ENCODE results near the gene LTBP1. TPM values are rescaled to one million over a fixed set of nuclear protein-coding genes. Genes with fewer than 3 reads are reported as not detected.

LTBP1 gene
- total RNA-seq, 1 experiment from 2014 or later, result 28.5 TPM

DNA sequence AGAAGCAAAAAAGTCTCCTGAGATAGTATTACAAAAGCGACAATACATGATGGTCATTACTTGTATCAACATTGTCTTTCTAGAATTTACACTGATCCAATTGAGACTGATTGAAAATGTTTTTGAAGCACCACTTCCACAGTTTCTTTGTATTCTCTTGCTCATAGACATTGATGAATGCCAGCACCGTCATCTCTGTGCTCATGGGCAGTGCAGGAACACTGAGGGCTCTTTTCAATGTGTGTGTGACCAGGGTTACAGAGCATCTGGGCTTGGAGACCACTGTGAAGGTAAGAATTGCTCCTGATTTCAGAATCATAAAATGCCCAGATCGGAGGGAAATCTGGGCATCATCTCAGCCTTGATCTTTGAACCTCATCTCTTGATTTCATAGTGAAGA lies 354.6 kb downstream of the LTBP1 start:
- TF ChIP-seq, protein P1, sequence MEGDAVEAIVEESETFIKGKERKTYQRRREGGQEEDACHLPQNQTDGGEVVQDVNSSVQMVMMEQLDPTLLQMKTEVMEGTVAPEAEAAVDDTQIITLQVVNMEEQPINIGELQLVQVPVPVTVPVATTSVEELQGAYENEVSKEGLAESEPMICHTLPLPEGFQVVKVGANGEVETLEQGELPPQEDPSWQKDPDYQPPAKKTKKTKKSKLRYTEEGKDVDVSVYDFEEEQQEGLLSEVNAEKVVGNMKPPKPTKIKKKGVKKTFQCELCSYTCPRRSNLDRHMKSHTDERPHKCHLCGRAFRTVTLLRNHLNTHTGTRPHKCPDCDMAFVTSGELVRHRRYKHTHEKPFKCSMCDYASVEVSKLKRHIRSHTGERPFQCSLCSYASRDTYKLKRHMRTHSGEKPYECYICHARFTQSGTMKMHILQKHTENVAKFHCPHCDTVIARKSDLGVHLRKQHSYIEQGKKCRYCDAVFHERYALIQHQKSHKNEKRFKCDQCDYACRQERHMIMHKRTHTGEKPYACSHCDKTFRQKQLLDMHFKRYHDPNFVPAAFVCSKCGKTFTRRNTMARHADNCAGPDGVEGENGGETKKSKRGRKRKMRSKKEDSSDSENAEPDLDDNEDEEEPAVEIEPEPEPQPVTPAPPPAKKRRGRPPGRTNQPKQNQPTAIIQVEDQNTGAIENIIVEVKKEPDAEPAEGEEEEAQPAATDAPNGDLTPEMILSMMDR (conservative IDR thresholded peaks at IDR 0.05), result no peak
- 0 out of 7 replicates have a peak, but pooled peaks cover 0 to 4% (median 0%) of the 10 kb centered on the region in 3 experiments for H3K36me3 Mint-ChIP-seq (ENCODE audit: insufficient read depth in 1 of 3, low read depth in 3 of 3)

More for the DNA sequence above, 354.6 kb downstream of the LTBP1 start:
- no peaks in the 10 kb centered on the region for H3K4me1 ChIP-seq (ENCODE audit: insufficient read depth, low read length)
- H3K23ac ChIP-seq (ENCODE audit: insufficient read length, low read depth, low read length), result no peak overlapping the region
- no CpG with 5 or more reads among the region's 3 CpGs for WGBS (ENCODE audit: extremely low coverage, insufficient read length, low lambda C conversion rate)
- no peak overlapping the region for H3K56ac ChIP-seq (ENCODE audit: insufficient read length, low read depth, low read length)
- no peak for DNase-seq
- no peak overlapping the region for H2BK120ac ChIP-seq (ENCODE audit: low read depth, low read length, poor library complexity, severe bottlenecking)
- H2BK20ac ChIP-seq (ENCODE audit: low read depth, low read length, poor library complexity, severe bottlenecking), result no peak overlapping the region
- no peak overlapping the region for H3K9ac ChIP-seq (ENCODE audit: extremely low read depth, insufficient read length, low read length)
- no peak overlapping the region for H4K8ac ChIP-seq (replicated peaks; ENCODE audit: insufficient read length, low read depth, low read length)
- no peaks in the 10 kb centered on the region for H3K23me2 ChIP-seq (ENCODE audit: insufficient read length, low read depth, low read length, poor library complexity, severe bottlenecking)
- H3K79me2 ChIP-seq (ENCODE audit: insufficient read depth, low read length), result no peaks in the 10 kb centered on the region
- H2BK15ac ChIP-seq (ENCODE audit: low read depth, low read length), result no peak overlapping the region
- no peaks in the 10 kb centered on the region for H3K9me3 ChIP-seq (ENCODE audit: control insufficient read depth, low read depth, low read length)
- no peak overlapping the region for H2AK5ac ChIP-seq (ENCODE audit: insufficient read length, low read length)
- H2BK5ac ChIP-seq (ENCODE audit: insufficient read length, low read length), result no peak overlapping the region
- H4K5ac ChIP-seq (ENCODE audit: insufficient read length, low read depth, low read length), result no peak overlapping the region
- no peak overlapping the region for H2AFZ ChIP-seq (ENCODE audit: low read length)
- no peaks in the 10 kb centered on the region for H3K79me1 ChIP-seq (ENCODE audit: insufficient read depth, low read depth, low read length, poor library complexity, severe bottlenecking)
- H3K27me3 ChIP-seq (ENCODE audit: insufficient read depth, low read length), result no peaks in the 10 kb centered on the region
- no peak overlapping the region for H3K18ac ChIP-seq (ENCODE audit: insufficient read length, low read depth, low read length)
- Mint-ChIP-seq H3K9me3 (no peaks in the 10 kb centered on the region), H3K4me1 (peaks cover 4 to 5% of the 10 kb centered on the region in 2 experiments; a peak in 3 of 4 replicates), H3K27ac (no peak overlapping the region; a peak in 1 of 7 replicates), H3K4me3 (no peak overlapping the region), H3K27me3 (ENCODE audit: low read depth) (no peaks in the 10 kb centered on the region)
- H4K91ac ChIP-seq (ENCODE audit: insufficient read length, low read depth, low read length), result no peak overlapping the region
- H3T11ph ChIP-seq (ENCODE audit: low read length), result no peak overlapping the region
- no peak overlapping the region for H3K4me2 ChIP-seq (ENCODE audit: insufficient read depth, insufficient read length, low read length)
- H2BK12ac ChIP-seq (ENCODE audit: insufficient read length, low read depth, low read length), result no peak overlapping the region
- H3K27ac ChIP-seq (ENCODE audit: insufficient read length, low read depth, low read length), result no peak overlapping the region
- H4K20me1 ChIP-seq (ENCODE audit: control insufficient read depth, insufficient read depth, insufficient read length), result no peaks in the 10 kb centered on the region
- no peak overlapping the region for H3K4ac ChIP-seq (ENCODE audit: low read depth, low read length)
- H3K14ac ChIP-seq (ENCODE audit: insufficient read depth, low read length), result no peak overlapping the region
